HG03103 (cell line): ENCODE measurements around the gene KRT23.
"Not testable (repeated sequence)": the region's sequence is repeated elsewhere in the genome, so short reads cannot be mapped to it uniquely, and the experiment has no call there.

Experiments
- ATAC-seq: cut with Tn5 transposase; IDR thresholded peaks from one replicate; pipeline ENCODE4 v1.9.1; 2021; ENCODE audit warnings: low read depth; ENCODE audit not compliant: unreplicated experiment

Gene KRT23

DNA sequence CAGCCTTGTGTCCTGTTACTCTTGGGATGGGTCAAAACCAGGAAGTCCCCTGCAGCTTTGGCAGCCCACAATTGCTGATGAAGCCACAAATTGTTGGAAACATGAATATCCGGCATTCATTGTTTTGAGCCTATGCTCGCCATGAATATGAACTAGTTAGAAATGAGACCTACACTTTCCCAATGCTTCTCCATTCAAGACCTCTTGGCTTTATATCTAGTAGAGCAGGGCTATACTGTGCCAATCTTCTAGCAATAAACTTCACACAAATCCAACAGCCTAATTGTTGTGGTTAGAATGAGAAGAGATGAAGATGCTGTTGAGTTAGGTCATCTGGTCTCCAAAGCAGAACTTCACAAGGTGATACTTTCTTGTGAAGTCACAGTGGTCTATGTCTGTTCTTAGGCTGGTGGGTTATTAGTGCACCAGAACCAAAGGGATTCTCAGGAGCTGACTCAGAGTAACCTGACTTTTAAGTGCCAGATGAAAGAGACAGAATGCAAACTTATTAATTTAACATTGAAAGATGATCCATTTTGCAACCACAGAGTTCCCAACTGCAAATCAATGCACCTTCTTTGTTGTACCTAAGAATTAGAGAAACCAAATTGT lies 13.7 kb upstream of the KRT23 start:
- no peak for ATAC-seq

DNA sequence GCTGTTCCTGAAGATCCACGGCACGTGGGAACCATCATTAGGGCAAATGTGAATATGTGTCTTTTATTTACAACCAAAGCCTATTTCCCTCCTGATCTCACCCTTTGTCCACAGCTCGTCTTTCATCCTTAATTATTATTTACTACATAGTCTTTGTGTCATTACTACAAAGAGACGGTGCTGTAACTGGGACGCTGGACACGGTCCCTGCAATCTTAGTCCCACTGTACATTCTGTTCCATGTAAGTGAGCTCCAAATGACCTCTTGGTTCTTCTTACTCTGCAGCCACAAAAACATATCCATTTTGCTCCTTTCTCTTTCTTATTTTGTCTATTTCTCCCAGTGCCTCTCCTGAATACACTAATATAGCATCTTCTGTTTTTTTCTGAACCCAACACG lies 12.7 kb upstream of the KRT23 start:
- ATAC-seq: no peak

DNA sequence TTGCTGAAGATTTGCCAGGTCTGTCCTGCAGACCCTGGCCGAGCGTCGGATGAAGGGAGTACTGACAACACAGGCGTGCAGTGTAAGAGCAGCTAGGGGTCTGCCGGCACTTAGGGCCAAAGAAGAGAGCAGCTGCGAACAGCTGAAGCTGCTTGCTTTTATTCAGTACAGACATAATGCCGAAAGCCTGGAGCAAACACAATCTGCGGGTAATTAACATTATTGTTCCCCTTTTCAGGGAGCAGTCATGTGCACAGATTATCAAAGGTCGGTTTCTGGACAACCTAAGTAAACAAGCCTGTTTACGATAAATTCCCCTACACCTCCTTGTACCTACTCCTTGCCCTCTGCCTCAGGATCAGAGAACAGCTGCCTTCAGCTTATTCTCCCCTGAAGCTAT lies 12.0 kb upstream of the KRT23 start:
- ATAC-seq: no peak

DNA sequence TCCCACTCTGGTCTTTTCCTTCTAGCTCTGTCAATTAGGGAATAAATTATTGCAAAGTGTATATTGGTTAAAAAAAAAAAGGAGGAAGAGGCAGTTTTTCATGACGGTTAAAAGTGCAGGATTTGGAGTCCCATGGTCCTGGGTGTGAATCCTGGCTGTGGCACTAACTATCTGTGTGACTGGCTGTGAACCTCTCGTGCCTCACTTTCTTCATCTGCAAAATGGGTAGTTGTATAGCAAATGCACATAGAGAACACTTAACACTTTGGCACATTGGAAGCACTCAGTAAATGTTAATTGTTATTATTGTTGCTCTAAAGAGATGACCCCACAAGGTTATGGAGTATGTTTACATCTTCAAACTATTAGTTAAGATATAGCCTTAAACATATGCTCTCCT lies 10.5 kb upstream of the KRT23 start:
- ATAC-seq: no peak

DNA sequence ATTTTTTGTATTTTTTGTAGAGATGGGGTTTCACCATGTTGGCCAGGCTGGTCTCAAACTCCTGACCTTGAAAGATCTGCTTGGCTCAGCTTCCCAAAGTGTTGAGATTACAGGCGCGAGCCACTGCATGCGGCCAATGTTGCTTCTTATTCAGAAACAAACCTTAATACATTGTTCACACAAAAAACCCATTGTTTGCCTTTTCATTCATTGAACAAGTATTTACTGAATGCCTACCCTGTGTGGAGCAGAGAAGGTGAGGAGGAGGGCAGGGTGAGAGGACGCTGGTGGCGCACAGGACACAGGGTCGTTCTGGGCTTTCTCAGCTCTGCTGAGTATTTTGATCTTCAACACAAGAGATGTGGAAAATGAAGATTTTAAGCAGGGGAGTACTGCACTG lies 8.0 kb upstream of the KRT23 start:
- no peak for ATAC-seq

DNA sequence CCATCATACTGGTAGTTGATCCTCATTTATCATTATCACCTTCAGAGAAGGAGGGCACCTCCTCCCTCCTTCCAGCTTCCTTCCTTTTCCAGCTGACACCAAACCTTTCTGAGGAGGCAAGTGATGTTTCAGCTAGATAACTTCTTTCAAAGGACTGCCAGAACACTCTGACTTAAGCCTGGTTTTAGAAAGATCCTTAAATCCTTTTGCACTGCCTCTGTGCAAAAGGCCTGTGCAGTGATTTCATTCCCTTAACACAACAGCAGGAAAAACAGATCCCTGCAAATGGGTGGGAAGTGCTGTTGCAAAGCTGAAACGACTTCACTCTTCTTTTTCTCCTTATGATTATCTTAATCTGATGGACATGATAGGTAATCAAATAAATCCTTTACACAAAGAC lies 7.1 kb upstream of the KRT23 start:
- no peak for ATAC-seq

DNA sequence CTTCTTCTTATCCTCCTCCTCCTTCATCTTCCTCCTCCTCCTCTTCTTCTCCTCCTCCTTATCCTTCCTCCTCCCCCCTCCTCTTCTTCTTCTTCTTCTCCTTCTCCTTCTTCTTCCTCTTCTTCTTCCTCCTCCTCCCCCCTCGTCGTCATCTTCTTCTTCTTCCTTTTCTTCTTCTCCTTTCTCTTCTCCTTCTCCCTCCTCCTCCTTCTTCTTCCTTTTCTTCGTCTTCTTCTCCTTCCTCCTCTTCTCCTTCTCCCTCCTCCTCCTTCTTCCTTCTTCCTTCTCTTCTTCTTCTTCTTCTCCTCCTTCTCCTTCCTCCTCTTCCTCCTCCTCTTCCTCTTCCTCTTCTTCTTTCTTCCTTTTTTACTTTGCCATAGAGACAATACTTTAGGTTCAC lies 5.1 kb upstream of the KRT23 start:
- no peak for ATAC-seq

DNA sequence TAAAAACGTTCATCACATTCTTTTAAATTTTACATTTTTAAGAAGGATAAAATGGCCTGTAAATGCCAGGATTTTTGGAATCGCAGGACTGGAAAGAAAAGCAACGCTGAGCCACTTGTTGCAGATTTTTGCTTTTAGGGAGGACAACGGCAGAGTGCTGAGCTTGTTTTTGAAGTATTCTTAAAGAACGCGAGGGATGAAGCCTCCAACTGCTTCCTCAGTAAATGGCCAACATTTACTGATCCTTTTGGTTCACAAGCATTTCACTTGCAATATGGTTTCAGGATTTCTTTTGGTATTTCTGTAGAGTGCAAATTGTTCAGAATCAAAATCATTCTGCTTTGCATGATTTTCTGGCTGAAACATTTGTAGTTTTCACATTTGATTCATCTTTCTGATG lies 2.8 kb upstream of the KRT23 start:
- no peak for ATAC-seq

DNA sequence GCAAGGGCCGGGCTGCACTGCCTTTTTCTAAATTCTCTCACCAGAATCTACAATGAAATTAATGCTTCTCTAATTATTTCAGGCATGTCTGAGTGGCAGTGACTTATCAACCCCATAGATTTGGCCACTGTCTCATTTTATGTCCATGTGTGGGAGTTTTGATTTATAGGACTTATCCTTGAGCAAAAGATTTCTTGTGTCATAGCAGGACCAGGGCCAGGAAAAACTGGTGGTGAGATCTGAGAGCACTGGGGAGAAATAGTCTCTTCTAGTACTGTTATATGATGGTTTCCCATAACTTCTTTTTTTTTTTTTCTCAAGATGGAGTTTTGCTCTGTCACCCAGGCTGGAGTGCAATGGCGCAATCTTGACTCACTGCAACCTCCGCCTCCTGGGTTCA lies 1.5 kb upstream of the KRT23 start:
- ATAC-seq: no peak

DNA sequence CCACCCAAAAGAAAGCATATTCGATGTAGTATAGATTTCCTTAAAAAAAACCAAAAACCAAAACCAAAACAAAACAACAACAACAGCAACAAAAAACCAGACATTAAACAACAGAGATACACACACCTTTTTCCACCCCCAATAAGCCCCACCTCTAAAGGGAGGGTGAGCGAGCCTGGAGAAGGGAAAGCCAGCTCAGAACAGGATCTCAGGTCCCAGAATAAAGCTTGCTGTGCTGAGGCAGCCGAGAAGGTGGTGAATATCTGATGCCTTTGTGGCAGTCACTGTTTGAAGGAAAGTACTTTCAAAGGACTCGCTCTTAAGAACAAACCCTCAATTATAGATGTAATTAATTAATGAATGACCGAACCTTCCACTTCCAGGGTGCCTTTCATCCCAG lies 470 bp downstream of the KRT23 start:
- ATAC-seq: no peak

DNA sequence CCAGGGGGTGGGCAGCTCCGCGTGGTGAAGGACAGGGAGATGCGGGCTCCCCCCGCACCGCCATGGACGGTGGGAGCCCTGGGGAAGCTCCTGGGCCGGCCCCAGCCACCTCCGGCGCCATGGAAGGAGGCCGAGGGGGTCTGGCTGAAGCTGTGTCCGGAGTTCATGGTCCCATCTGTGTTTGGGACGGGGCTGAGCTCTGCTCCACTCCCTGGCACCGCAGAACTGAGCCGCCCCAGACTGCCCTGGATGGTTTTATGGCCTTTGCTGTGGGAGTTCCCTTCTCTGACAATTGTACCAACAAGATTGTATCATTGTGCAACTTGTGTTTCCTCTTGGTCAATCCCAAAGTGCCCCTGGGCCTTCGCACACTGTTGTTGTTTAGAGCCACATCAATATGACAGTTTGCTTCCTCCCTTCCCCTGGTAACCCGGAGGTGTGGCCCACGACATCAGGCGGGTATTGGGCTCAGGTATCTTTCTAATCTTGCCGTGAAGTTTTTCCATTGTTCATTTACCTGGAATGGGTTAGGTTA lies 942 bp downstream of the KRT23 start:
- no peak for ATAC-seq

DNA sequence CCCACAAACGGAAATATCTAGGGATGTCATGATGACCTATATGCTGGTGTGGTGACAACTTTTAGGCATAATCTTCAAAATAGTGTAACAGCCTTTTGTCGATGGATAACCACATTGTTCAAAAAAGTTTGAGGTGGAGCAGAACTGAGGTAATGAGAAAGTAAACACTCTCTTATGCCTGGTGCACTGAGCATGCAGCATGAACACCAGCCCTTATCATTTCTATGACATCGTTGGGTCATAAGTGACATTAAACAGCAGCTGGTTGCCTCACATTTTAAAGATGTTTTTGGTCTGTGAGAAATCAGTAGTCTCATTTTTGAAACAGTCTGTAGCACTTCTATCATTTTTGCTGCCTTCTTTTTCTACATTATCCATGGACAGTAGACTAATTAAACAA lies 1.8 kb downstream of the KRT23 start:
- no peak for ATAC-seq

DNA sequence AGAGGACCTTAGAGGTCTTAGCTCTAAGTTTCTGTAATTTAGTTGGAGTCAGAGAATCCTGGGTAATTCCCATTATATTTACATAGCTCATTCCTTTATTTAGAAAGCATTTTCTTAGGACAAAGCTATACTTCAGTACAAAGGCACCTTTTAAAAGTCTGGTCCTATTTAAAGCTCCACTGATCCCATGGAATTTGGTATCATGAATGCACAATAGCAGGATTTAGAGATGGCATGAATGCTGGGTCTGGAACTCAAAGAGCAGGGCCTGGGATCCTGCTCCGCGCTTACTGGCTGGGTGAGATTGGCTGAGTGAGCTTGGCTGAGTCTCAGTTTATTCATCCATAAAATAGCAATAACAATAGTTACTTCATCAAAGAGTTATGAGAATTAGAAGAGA lies 4.8 kb downstream of the KRT23 start:
- ATAC-seq: no peak

DNA sequence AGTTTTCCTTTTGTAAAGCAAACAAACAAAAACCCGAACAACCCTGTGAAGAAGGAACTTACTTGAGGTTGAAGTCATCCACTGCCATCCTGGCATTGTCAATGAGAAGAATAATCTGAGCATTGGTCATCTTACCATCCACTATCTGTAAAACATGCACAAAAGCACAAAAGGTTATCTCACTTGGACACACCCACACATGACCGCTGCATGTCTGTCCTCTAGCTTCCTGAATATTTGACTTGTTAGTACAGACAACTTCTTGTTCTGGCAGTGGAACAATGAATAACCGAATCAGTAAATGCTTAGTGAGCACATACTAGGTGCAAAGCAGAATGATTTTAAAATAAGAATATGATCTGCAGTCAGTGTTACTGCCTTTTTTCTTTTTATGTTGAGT lies 6.1 kb downstream of the KRT23 start:
- ATAC-seq: no peak

DNA sequence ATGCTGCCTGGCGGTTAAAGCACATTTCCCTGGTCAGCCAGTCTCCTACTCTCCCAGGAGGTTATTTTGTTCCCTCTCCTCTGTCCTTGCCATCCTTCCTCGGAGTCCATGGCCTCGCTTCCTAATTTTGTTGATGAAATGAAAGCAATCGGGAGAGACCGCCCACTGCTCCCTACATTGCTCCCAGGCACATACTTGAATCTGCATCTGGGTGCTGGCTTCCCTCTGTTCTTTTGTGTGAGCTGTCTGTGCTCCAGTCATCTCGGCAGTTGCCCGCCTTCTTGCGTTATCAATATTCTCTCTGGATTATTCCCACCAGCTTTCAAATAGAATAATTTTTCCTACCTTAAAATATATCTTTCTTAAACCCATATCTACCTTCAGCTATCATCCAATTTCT lies 11.1 kb downstream of the KRT23 start:
- ATAC-seq: no peak

DNA sequence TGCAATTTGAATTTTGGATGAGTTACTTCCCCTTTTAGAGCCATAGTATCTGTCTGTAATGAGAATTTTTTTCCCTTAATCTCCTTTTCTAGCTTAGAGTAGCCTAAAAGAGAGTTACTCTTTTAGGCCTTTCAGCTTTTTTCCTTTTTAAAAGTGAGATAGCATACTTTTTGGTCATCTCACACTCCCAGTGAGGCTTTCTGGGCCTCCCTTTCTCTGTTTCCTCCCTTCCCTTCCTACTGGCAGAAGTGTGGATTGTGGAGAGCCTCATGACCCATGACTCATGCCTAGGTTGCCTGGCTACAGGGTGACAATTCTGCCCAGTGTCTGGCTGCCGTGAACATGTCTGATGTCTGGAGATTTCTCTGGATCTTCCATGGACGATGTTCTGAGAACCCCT lies 15.2 kb downstream of the KRT23 start:
- ATAC-seq: no peak

DNA sequence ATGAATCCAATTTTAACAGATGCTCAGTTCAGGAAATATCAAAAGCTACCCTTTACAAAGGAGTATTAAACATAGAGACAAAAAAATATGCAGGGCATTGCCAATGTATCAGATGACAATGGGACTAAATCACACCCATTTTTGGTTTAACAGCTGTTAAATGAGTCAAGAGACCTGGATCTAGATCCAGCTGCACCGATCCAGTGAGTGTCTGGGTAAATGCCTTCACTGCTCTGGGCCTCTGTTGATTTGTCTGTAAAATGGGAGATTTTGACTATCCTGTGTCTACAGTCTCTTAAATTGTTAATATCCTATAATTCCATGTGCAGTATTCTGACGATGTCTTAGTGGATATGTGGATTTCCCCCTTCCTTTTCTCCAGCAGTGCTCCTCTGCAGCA lies 16.4 kb downstream of the KRT23 start:
- ATAC-seq: no peak

DNA sequence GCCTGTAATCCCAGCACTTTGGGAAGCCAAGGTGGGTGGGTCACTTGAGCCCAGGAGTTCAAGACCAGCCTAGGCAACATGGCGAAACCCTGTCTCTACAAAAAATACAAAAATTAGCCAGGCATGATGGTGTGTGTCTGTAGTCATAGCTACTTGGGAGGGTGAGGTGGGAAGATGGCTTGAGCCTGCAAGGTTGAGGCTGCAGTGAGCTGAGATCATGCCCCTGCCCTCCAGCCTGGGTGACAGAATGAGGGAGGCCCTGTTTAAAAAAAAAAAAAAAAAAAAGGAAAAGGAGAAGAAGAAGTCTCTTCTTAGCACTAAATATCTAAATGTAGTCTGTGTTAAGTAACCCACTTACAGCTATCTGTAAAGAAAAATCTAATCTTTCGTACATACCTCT lies 20.3 kb downstream of the KRT23 start:
- ATAC-seq: not testable (repeated sequence)

DNA sequence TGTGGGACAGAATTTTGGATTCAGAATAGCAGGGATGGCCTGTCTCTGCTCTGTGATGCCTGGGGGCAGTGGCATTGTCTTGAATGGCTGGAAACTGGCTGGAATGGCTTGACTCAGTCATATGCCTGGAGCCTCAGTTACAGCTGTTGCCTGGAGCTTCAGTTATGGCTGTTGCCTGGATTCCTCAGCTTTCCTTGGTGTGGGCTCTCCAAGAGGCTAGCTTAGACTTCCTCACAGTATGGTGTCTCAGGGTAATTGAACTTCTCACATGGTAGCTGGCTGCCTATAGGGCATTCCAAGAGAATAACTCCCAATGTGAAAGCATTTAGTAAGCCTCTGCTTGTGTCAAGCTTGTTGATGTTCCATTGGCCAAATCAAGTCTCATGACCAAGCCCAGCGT lies 21.1 kb downstream of the KRT23 start:
- ATAC-seq: no peak

DNA sequence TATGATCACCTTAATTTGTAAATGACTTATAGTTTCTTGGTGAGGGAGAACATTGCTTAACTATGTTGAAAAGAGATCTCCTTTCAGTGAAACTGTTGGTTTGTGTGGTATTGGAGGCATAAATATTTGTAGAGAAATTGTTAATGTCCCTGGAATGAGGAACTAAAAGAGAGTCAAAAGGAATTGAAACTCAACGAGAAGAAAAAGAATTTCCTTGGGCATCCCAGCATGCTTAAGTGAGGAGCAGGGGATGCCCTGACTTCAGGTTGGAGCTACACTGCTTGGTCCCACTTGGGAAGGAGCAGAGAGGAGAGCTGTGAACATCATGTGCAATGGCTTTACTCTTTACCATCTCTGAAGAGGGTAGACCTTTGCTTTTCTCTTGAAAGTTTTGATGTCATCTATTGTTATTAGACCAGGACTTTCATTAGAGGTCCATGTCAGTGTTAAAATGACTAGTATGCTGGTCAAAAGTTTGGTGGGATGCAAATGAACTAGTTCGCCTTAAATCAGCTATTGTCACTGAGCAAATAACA lies 21.7 kb downstream of the KRT23 start:
- peak; percentile 51 for ATAC-seq

DNA sequence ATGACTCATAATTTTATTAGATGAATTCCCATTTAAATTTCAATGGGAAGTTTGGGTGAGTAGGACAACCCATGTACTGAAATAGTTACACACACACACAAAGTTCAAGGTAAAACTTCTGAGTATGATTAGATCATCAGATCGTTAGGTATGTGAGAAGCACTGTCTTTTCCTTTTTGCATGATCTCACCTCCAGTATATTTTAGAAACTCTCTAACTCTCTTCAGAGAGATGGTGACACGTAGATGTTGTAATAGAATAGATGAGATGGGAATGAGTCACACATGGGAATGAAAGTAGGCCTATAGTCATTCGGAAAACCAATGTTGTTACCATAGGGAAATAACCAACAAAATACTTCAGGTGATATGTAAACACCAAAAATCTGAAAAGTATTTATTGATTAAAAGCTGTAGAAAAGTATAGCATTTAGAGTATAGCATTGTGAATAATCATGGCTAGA lies 22.2 kb downstream of the KRT23 start:
- ATAC-seq: no peak

DNA sequence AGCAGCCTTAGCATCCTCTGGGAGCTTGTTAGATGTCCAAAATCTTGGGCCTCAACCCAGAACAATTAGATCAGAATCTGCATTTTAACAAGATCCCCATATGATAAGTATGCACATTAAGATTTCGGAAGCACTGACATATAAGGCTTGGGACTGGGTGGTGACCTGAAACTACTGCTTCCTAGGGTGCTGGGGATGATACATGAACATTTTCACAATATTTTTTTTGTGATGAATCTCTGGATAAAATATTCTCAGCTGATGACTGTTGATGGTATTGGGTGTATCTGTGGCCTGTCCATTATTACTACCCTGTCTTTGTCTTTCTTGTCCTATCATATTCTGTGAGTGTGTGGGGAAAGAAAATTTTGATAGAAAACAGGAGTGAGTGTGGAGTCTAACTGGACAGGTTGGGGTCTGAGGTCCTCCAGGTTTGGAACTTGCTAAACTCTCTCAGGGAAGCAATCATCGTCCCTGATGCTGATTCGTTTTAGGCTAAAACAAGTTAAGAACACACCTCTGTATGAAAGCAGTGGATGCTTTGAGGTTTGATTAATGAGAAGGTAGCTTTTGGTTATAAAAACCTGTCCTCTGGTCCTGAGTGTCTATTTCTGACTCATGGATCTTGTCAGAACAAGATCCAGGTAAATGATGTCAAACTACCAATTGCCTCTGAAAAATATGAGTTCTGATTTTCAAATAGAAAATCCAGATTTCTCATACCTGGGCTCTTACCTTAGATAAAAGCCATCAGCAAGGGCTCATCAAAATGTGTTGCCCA lies 23.2 kb downstream of the KRT23 start:
- no peak for ATAC-seq
